ENCODE data around the gene NTM.

Gene NTM

GRCh38 chr11:131810541-131810940 is 440.1 kb downstream of the NTM start:
- DNase-seq (ENCODE audit: insufficient read length, low spot score): no peak
- TF ChIP-seq POU2F2 (IDR thresholded peaks at IDR 0.05; ENCODE audit: low read depth, low read length): no peak
- TF ChIP-seq TAF1 (IDR thresholded peaks at IDR 0.05; ENCODE audit: low read depth, low read length): no peak
- TF ChIP-seq PAX5 (IDR thresholded peaks at IDR 0.05; ENCODE audit: insufficient read depth, low read length, severe bottlenecking): no peak
- TF ChIP-seq SPI1 (IDR thresholded peaks at IDR 0.05; ENCODE audit: low read depth, low read length): no peak
- TF ChIP-seq POLR2A (IDR thresholded peaks at IDR 0.05; ENCODE audit: low read depth, low read length): no peak
- no peak for TF ChIP-seq POLR2AphosphoS5 (IDR thresholded peaks at IDR 0.05; ENCODE audit: low read depth, low read length)
- FAIRE-seq: no peak

- TF ChIP-seq POU2F2 (IDR thresholded peaks at IDR 0.05; ENCODE audit: low read depth, low read length) (no peak), TAF1 (IDR thresholded peaks at IDR 0.05; ENCODE audit: low read depth, low read length) (no peak), POLR2A (IDR thresholded peaks at IDR 0.05; ENCODE audit: low read depth, low read length) (no peak), SPI1 (IDR thresholded peaks at IDR 0.05; ENCODE audit: low read depth, low read length) (no peak), PAX5 (IDR thresholded peaks at IDR 0.05; ENCODE audit: insufficient read depth, low read length, severe bottlenecking) (no peak), POLR2AphosphoS5 (IDR thresholded peaks at IDR 0.05; ENCODE audit: low read depth, low read length) (no peak)
- FAIRE-seq (no peak), DNase-seq (ENCODE audit: insufficient read length, low spot score) (no peak)
Measured at GRCh38 chr11:131811383-131811782, 441.0 kb downstream of the NTM start.

DNA sequence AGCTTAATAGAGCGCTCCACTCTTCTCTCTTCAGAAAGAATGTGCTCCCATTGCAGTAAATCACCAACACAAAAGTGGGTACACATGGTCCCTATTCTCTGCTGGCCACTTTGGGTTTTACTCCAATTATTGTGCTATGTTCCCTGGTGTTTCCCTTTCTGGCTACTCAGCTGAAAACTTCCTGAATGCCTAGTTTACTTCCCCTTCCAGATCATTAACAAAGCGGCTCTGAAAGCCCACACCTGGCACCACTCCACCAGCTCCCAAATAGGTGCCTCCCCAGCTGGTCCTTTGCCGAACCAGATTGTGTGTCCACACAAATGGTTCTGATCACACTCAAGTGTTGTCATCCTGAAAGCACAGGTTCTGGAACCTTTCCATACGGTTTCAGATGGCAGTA is 443.7 kb downstream of the NTM start:
- no peak for DNase-seq (ENCODE audit: insufficient read length, low spot score)
- no peak for TF ChIP-seq TAF1 (IDR thresholded peaks at IDR 0.05; ENCODE audit: low read depth, low read length)
- no peak for TF ChIP-seq POLR2A (IDR thresholded peaks at IDR 0.05; ENCODE audit: low read depth, low read length)
- TF ChIP-seq POLR2AphosphoS5 (IDR thresholded peaks at IDR 0.05; ENCODE audit: low read depth, low read length): no peak
- no peak for TF ChIP-seq POU2F2 (IDR thresholded peaks at IDR 0.05; ENCODE audit: low read depth, low read length)
- TF ChIP-seq PAX5 (IDR thresholded peaks at IDR 0.05; ENCODE audit: insufficient read depth, low read length, severe bottlenecking): no peak
- no peak for TF ChIP-seq SPI1 (IDR thresholded peaks at IDR 0.05; ENCODE audit: low read depth, low read length)
- no peak for FAIRE-seq

DNA sequence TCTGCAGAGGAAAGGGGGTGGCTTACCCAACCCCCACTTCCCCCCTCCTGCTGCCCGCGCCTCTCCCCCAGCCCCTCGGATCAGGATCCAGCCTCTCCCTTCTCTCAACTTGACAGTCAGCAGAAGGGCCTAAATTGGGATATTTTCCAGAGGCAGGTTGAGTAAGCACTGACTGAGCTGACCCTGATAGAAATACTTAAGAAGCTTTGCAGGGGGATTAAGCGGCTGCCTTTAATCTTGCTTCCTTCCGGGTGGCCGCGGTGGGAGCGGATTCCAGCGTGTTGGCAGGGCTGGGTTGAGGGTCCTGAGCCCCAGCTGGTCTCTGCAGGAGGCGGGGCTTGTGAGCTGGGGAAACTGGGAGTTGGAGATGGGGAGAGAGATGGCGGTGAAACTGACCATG is 445.2 kb downstream of the NTM start:
- TF ChIP-seq POLR2A (IDR thresholded peaks at IDR 0.05; ENCODE audit: low read depth, low read length): no peak
- no peak for TF ChIP-seq SPI1 (IDR thresholded peaks at IDR 0.05; ENCODE audit: low read depth, low read length)
- TF ChIP-seq PAX5 (IDR thresholded peaks at IDR 0.05; ENCODE audit: insufficient read depth, low read length, severe bottlenecking): no peak
- no peak for TF ChIP-seq POU2F2 (IDR thresholded peaks at IDR 0.05; ENCODE audit: low read depth, low read length)
- TF ChIP-seq POLR2AphosphoS5 (IDR thresholded peaks at IDR 0.05; ENCODE audit: low read depth, low read length): no peak
- TF ChIP-seq TAF1 (IDR thresholded peaks at IDR 0.05; ENCODE audit: low read depth, low read length): no peak
- DNase-seq (ENCODE audit: insufficient read length, low spot score): no peak
- FAIRE-seq: no peak

DNA sequence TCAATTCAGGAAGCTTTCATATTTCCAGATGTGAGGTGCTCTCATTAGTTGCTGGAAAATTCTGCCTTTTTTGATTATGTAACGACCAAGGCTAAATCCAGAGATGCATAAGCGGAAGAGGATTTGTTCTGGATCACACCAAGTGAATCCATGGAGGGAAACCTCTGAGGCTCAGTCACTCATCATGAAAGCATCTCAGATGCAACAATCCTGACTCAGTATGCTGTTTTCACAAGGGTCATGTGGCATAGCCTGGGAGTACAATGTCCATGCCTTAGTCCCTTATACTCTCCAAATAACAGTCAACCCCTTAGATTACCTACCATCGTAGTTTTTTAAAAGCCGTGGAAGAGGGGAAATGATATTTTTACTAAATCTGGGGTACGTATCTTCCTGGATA is 445.6 kb downstream of the NTM start:
- DNase-seq (ENCODE audit: insufficient read length, low spot score) (no peak), FAIRE-seq (no peak)
- TF ChIP-seq PAX5 (IDR thresholded peaks at IDR 0.05; ENCODE audit: insufficient read depth, low read length, severe bottlenecking): no peak
- no peak for TF ChIP-seq TAF1 (IDR thresholded peaks at IDR 0.05; ENCODE audit: low read depth, low read length)
- no peak for TF ChIP-seq SPI1 (IDR thresholded peaks at IDR 0.05; ENCODE audit: low read depth, low read length)

DNA sequence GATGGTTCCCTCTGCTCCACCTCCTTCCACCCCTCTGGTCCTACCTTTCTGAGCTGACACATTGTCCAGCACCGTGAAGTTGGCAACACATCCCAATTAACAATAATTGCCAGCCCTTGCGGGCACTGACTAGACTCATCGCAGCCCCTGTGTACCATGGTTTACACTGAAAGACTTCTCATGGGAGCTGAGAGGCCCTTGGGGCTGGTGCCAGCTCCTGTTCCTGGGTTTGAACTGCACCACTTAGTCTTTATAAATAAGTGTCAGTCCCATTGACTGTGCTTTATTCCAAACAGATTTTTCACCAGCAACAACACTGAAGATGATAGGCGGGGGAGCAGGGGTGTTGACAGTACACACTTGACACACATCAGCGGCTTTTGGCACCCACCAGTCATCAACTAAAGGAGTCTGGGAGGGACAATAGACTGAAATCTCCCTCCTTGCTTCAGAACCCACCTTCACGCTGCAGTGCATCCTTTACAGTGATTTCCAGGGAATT is 447.3 kb downstream of the NTM start:
- DNase-seq (ENCODE audit: insufficient read length, low spot score) (no peak), FAIRE-seq (no peak)
- TF ChIP-seq SPI1 (IDR thresholded peaks at IDR 0.05; ENCODE audit: low read depth, low read length): no peak
- TF ChIP-seq POU2F2 (IDR thresholded peaks at IDR 0.05; ENCODE audit: low read depth, low read length): no peak
- TF ChIP-seq TAF1 (IDR thresholded peaks at IDR 0.05; ENCODE audit: low read depth, low read length): no peak
- no peak for TF ChIP-seq POLR2AphosphoS5 (IDR thresholded peaks at IDR 0.05; ENCODE audit: low read depth, low read length)
- no peak for TF ChIP-seq PAX5 (IDR thresholded peaks at IDR 0.05; ENCODE audit: insufficient read depth, low read length, severe bottlenecking)
- no peak for TF ChIP-seq POLR2A (IDR thresholded peaks at IDR 0.05; ENCODE audit: low read depth, low read length)

DNA sequence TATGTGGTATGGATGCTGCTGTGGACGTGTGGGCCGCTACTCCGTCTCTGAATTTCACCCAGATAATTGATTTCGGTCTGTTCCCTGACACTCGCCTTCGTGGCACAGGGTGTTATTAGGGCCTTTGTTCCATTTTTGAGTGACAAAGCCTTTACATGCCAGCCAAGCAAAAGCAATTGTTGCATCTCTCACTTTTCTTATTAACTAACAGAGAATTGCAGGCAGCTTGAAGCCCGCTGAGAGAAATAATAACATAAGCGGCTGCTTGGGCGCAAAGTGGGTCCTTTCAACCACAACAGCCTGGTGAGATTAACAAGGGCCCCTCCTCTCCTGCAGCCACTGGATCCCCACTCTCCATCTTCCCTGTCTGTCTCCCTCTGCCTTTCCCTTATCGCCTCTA is 449.4 kb downstream of the NTM start:
- no peak for DNase-seq (ENCODE audit: insufficient read length, low spot score)
- FAIRE-seq: no peak
- TF ChIP-seq POLR2AphosphoS5 (IDR thresholded peaks at IDR 0.05; ENCODE audit: low read depth, low read length) (no peak), PAX5 (IDR thresholded peaks at IDR 0.05; ENCODE audit: insufficient read depth, low read length, severe bottlenecking) (no peak), SPI1 (IDR thresholded peaks at IDR 0.05; ENCODE audit: low read depth, low read length) (no peak), POU2F2 (IDR thresholded peaks at IDR 0.05; ENCODE audit: low read depth, low read length) (no peak), TAF1 (IDR thresholded peaks at IDR 0.05; ENCODE audit: low read depth, low read length) (no peak), POLR2A (IDR thresholded peaks at IDR 0.05; ENCODE audit: low read depth, low read length) (no peak)

DNA sequence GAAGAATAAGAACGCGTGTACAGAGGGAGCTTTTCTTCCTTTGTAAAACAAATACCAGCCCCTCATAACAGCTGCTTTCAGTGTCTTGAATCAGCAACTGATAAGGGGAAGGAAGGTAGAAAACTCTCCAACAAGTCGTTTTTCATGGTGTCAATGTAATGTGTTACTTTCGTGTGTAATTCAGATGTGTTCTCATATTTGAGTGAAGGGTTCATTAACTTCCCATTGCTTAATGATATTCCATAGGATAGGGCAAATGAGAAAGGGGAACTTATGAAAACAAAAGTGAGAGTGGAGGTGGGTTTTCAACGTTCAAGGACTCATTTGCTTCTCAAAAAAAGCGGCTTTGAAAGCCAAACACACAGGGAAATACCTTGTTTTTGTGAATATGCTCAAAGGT is 452.1 kb downstream of the NTM start:
- TF ChIP-seq SPI1 (IDR thresholded peaks at IDR 0.05; ENCODE audit: low read depth, low read length): no peak
- DNase-seq (ENCODE audit: insufficient read length, low spot score) (no peak), FAIRE-seq (no peak)

DNA sequence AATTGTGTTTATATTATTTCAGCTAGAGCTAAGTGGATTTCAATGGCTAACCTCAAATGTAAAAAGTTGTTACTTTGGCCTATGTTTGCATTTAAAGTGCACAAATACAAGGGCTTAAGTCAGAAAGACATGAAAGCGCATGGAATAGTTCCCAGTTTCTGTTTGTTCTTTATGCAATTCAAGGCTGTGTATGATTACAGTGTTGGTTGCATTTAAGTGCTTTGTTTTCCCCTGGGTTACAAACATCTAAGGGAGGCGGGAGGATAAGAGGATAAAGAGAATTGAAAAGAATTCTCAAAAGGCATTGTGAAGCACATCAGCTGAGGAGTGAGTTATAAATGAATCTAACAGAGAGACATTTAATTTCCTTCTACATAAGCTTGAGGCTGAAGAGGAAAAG is 453.4 kb downstream of the NTM start:
- FAIRE-seq (no peak), DNase-seq (ENCODE audit: insufficient read length, low spot score) (no peak)

GRCh38 chr11:131824771-131825170 is 454.4 kb downstream of the NTM start:
- TF ChIP-seq TAF1 (IDR thresholded peaks at IDR 0.05; ENCODE audit: low read depth, low read length): no peak
- no peak for TF ChIP-seq SPI1 (IDR thresholded peaks at IDR 0.05; ENCODE audit: low read depth, low read length)
- TF ChIP-seq POLR2A (IDR thresholded peaks at IDR 0.05; ENCODE audit: low read depth, low read length): no peak
- TF ChIP-seq POLR2AphosphoS5 (IDR thresholded peaks at IDR 0.05; ENCODE audit: low read depth, low read length): no peak
- no peak for TF ChIP-seq POU2F2 (IDR thresholded peaks at IDR 0.05; ENCODE audit: low read depth, low read length)
- TF ChIP-seq PAX5 (IDR thresholded peaks at IDR 0.05; ENCODE audit: insufficient read depth, low read length, severe bottlenecking): no peak
- DNase-seq (ENCODE audit: insufficient read length, low spot score) (no peak), FAIRE-seq (no peak)

More for the DNA sequence above, 453.4 kb downstream of the NTM start:
- TF ChIP-seq POU2F2 (IDR thresholded peaks at IDR 0.05; ENCODE audit: low read depth, low read length): no peak
- no peak for TF ChIP-seq PAX5 (IDR thresholded peaks at IDR 0.05; ENCODE audit: insufficient read depth, low read length, severe bottlenecking)
- no peak for TF ChIP-seq TAF1 (IDR thresholded peaks at IDR 0.05; ENCODE audit: low read depth, low read length)
- TF ChIP-seq POLR2A (IDR thresholded peaks at IDR 0.05; ENCODE audit: low read depth, low read length): no peak
- TF ChIP-seq SPI1 (IDR thresholded peaks at IDR 0.05; ENCODE audit: low read depth, low read length): no peak
- TF ChIP-seq POLR2AphosphoS5 (IDR thresholded peaks at IDR 0.05; ENCODE audit: low read depth, low read length): no peak

Measured in GM12891 (cell line).